A673 (cell line): ENCODE results near the gene MMP24OS.

ENCODE experiments used
- EZH2 ChIP-seq: fragments of 200-600 bp; sonication (generic); IDR thresholded peaks from 2 replicates; pipeline ENCODE4 v1.6.1; 2017; ENCODE audit warnings: borderline replicate concordance, low read depth, mild to moderate bottlenecking, mixed read lengths, antibody characterized with exemption, low read length; ENCODE audit not compliant: poor library complexity, severe bottlenecking
- TF ChIP-seq, protein P1 (sequence below): fragments of 300-800, 200-600 bp; sonication (generic); conservative IDR thresholded peaks from 2 replicates; pipeline ENCODE4 v1.5.1; 2017; ENCODE audit warnings: low read depth, mild to moderate bottlenecking, antibody characterized with exemption, low read length, moderate library complexity, mixed read lengths

DNA sequence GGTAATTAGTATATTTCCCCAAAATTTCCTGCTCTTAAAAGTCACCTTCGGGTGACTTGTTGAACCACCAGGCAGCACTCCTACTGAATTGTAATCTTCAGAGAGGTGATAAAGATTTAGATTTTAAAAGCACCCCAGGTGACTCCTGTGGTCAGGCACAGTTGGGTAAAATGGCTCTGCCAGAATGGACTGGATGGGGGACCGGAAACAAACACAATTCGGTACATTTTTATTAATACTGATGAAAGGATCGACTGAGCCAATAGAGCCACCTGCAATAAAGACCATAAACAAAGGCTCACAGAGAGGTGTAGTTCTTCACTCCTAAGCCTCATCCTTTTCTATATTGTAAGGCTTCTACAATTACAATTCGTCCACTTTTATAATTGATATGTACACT lies 33.9 kb upstream of the MMP24OS start:
- TF ChIP-seq, protein P1, sequence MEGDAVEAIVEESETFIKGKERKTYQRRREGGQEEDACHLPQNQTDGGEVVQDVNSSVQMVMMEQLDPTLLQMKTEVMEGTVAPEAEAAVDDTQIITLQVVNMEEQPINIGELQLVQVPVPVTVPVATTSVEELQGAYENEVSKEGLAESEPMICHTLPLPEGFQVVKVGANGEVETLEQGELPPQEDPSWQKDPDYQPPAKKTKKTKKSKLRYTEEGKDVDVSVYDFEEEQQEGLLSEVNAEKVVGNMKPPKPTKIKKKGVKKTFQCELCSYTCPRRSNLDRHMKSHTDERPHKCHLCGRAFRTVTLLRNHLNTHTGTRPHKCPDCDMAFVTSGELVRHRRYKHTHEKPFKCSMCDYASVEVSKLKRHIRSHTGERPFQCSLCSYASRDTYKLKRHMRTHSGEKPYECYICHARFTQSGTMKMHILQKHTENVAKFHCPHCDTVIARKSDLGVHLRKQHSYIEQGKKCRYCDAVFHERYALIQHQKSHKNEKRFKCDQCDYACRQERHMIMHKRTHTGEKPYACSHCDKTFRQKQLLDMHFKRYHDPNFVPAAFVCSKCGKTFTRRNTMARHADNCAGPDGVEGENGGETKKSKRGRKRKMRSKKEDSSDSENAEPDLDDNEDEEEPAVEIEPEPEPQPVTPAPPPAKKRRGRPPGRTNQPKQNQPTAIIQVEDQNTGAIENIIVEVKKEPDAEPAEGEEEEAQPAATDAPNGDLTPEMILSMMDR, result no peak
- TF ChIP-seq EZH2, result no peak
